A549 (cell line): Measurements from ENCODE around the gene APOC1.

Source experiments
- CEBPB ChIP-seq, 2 experiments: fragments of >200 bp in 1 of 2; sonication (Bioruptor Twin) in 1 of 2; formaldehyde crosslinking in 1 of 2; IDR thresholded peaks; 2 replicates each; pipeline ENCODE4 v1.6.1; 2012 to 2016
- CHD2 ChIP-seq: fragments of 150-350 bp; IDR thresholded peaks from 2 replicates; pipeline ENCODE4 v1.6.1; 2014; ENCODE audit warnings: low read length; ENCODE audit not compliant: partially characterized antibody
- EHMT2 ChIP-seq: fragments of 200-600 bp; sonication (generic); IDR thresholded peaks from 2 replicates; pipeline ENCODE4 v1.6.1; 2016; ENCODE audit warnings: antibody characterized with exemption, low read depth, mild to moderate bottlenecking, moderate library complexity
- HDAC2 ChIP-seq: fragments of 200-600 bp; sonication (generic); IDR thresholded peaks from 2 replicates; pipeline ENCODE4 v1.6.1; 2016
- KDM1A ChIP-seq: fragments of 200-600 bp; sonication (generic); IDR thresholded peaks from 2 replicates; pipeline ENCODE4 v1.6.1; 2016; ENCODE audit warnings: low read depth, mild to moderate bottlenecking
- MAZ ChIP-seq: fragments of 150-350 bp; IDR thresholded peaks from 2 replicates; pipeline ENCODE4 v1.6.1; 2014; ENCODE audit warnings: antibody characterized with exemption, low read depth, low read length, borderline replicate concordance
- MYC ChIP-seq: IDR thresholded peaks from 2 replicates; pipeline ENCODE4 v1.6.1; 2012; ENCODE audit warnings: mild to moderate bottlenecking, inconsistent platforms, low read length, improper control_type of control experiment, borderline replicate concordance
- POLR2A ChIP-seq: IDR thresholded peaks from 2 replicates; pipeline ENCODE4 v1.6.1; 2012; ENCODE audit warnings: mild to moderate bottlenecking, low read length
- POLR2AphosphoS2 ChIP-seq: conservative IDR thresholded peaks from 2 replicates; pipeline ENCODE4 v1.6.1; 2012; ENCODE audit warnings: low read length, improper control_type of control experiment, inconsistent platforms
- RARB ChIP-seq: fragments of 250-450 bp; sonication (Bioruptor Pico); IDR thresholded peaks from 2 replicates; pipeline ENCODE4 v1.8.0; 2021; ENCODE audit warnings: mild to moderate bottlenecking, moderate library complexity
- ZSCAN20 ChIP-seq: fragments of 250-450 bp; sonication (Bioruptor Pico); IDR thresholded peaks from 2 replicates; pipeline ENCODE4 v1.8.0; 2022; ENCODE audit warnings: mild to moderate bottlenecking, moderate library complexity
- TF ChIP-seq, protein P1 (sequence below): fragments of >200 bp; sonication (Bioruptor Twin); formaldehyde crosslinking; IDR thresholded peaks from 3 replicates; pipeline ENCODE4 v1.5.1; 2016
- TF ChIP-seq, protein P2 (sequence below): IDR thresholded peaks from 2 replicates; pipeline ENCODE4 v1.6.1; 2012

DNA sequence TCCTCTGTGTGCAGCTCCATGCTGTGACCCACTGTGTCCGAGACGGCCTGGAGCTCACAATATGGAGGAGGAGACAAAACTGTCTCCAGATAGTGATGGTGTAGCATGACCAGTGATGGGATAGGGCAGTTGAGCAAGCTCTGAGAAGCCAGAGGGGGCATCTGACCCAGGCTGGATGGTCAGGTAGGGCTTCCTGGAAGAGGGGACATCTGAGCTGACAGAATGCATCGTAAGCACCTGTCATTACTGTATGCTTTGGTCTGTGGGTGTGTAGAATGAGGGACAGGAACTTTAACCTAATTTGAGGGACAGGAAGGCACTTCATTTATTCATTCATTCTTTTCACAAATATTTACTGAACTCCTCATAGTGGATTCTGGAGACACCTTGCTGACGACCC lies 29.8 kb upstream of the APOC1 start:
- no peak for TF ChIP-seq KDM1A
- no peak for TF ChIP-seq POLR2A
- TF ChIP-seq, protein P1, sequence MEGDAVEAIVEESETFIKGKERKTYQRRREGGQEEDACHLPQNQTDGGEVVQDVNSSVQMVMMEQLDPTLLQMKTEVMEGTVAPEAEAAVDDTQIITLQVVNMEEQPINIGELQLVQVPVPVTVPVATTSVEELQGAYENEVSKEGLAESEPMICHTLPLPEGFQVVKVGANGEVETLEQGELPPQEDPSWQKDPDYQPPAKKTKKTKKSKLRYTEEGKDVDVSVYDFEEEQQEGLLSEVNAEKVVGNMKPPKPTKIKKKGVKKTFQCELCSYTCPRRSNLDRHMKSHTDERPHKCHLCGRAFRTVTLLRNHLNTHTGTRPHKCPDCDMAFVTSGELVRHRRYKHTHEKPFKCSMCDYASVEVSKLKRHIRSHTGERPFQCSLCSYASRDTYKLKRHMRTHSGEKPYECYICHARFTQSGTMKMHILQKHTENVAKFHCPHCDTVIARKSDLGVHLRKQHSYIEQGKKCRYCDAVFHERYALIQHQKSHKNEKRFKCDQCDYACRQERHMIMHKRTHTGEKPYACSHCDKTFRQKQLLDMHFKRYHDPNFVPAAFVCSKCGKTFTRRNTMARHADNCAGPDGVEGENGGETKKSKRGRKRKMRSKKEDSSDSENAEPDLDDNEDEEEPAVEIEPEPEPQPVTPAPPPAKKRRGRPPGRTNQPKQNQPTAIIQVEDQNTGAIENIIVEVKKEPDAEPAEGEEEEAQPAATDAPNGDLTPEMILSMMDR: no peak
- no peak for TF ChIP-seq MYC
- TF ChIP-seq ZSCAN20 (CRISPR knock-in tag): no peak
- no peak for TF ChIP-seq RARB (CRISPR knock-in tag)
- TF ChIP-seq EHMT2: no peak
- TF ChIP-seq, protein P2, sequence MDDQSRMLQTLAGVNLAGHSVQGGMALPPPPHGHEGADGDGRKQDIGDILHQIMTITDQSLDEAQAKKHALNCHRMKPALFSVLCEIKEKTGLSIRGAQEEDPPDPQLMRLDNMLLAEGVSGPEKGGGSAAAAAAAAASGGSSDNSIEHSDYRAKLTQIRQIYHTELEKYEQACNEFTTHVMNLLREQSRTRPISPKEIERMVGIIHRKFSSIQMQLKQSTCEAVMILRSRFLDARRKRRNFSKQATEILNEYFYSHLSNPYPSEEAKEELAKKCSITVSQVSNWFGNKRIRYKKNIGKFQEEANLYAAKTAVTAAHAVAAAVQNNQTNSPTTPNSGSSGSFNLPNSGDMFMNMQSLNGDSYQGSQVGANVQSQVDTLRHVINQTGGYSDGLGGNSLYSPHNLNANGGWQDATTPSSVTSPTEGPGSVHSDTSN: no peak
- TF ChIP-seq HDAC2: no peak
- no peak for TF ChIP-seq POLR2AphosphoS2
- no peak for TF ChIP-seq CEBPB (IDR thresholded peaks at IDR 0.05)
- no peak for TF ChIP-seq CHD2
- TF ChIP-seq MAZ: no peak
